Tibial nerve (tissue), 4 donors: ENCODE measurements around the gene UQCRQ. TPM values are rescaled to one million over a fixed set of nuclear protein-coding genes. Genes with fewer than 3 reads are reported as not detected.

ENCODE experiments used
- DNase-seq, 2 donors: peaks; one replicate each; pipeline ENCODE4 v3.0.0-alpha.2; 2019; ENCODE audit warnings: low spot score in 2 of 2
- H3K27ac ChIP-seq, 4 donors: fragments of 200-600 bp; sonication (generic) in 3 of 4; one replicate each; pipeline ENCODE4 v1.5.1; 2017 to 2019; ENCODE audit warnings: mild to moderate bottlenecking in 1 of 4
- H3K27me3 ChIP-seq, 2 donors: fragments of 200-600 bp; sonication (generic) in 1 of 2; one replicate each; pipeline versions ENCODE4 v1.5.1 to v1.6.0; 2017 to 2019
- H3K36me3 ChIP-seq, 3 donors: fragments of 200-600 bp; sonication (generic); one replicate each; pipeline ENCODE4 v1.5.1; 2018 to 2019
- H3K4me1 ChIP-seq, 4 donors: fragments of 200-600 bp; sonication (generic) in 3 of 4; one replicate each; pipeline ENCODE4 v1.5.1; 2017 to 2019
- H3K4me3 ChIP-seq, 4 donors: fragments of 200-600 bp; sonication (generic) in 3 of 4; one replicate each; pipeline ENCODE4 v1.5.1; 2017 to 2019; ENCODE audit warnings: mild to moderate bottlenecking in 1 of 4, moderate library complexity in 1 of 4
- H3K9me3 ChIP-seq, 4 donors: fragments of 200-600 bp; sonication (generic) in 3 of 4; one replicate each; pipeline ENCODE4 v1.5.1; 2017 to 2019
- EP300 ChIP-seq, 2 donors: sonication (generic); formaldehyde crosslinking; IDR thresholded peaks; one replicate each; pipeline ENCODE4 v1.6.1; 2017; ENCODE audit warnings: antibody characterized with exemption in 2 of 2, mild to moderate bottlenecking in 1 of 2
- POLR2A ChIP-seq, 2 donors: fragments of 450-650 bp; IDR thresholded peaks; one replicate each; pipeline ENCODE4 v1.6.1; 2017; ENCODE audit warnings: antibody characterized with exemption in 2 of 2, mild to moderate bottlenecking in 2 of 2, moderate library complexity in 2 of 2
- WGBS, 2 donors: methylation state at CpG; one replicate each; pipeline ENCODE4 v1.1.5; 2018; 5-methylcytosine and 5-hydroxymethylcytosine counted together
- total RNA-seq, 4 donors: library from RNA; depleted of rRNA; stranded (reverse); fragments of >200 nt; gene quantifications; one replicate each; pipeline ENCODE4 v1.1.0, GENCODE V29; 2016
- TF ChIP-seq, protein P1 (sequence below), 5 experiments: fragments of 200-600 bp in 3 of 5; fragments of 450-650 bp in 2 of 5; sonication (generic) in 3 of 5; IDR thresholded peaks; one replicate each; pipeline ENCODE4 v1.5.1; 2016 to 2019; ENCODE audit warnings: antibody characterized with exemption in 5 of 5, mild to moderate bottlenecking in 3 of 5, moderate library complexity in 2 of 5

Gene UQCRQ
- total RNA-seq, 4 donors from 2014 or later, result 69.8 to 143 (median 118) TPM

DNA sequence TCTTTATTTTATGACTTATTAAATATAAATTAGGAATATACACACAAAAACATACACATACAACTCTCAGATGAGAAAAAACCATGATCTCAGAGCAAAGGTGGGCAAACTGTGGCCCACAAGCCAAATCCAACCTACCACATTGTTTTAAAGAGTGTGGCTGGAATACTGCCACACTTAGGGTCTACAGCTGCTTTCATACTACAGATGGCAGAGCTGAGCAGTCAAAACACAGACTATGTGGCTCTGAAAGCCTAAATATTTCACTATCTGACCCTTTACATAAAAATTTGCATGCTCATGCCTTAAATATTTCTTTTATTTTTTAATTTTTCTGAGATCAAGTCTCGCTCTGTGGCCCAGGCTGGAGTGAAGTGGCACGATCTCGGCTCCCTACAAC lies 35.3 kb downstream of the UQCRQ start:
- TF ChIP-seq, protein P1, sequence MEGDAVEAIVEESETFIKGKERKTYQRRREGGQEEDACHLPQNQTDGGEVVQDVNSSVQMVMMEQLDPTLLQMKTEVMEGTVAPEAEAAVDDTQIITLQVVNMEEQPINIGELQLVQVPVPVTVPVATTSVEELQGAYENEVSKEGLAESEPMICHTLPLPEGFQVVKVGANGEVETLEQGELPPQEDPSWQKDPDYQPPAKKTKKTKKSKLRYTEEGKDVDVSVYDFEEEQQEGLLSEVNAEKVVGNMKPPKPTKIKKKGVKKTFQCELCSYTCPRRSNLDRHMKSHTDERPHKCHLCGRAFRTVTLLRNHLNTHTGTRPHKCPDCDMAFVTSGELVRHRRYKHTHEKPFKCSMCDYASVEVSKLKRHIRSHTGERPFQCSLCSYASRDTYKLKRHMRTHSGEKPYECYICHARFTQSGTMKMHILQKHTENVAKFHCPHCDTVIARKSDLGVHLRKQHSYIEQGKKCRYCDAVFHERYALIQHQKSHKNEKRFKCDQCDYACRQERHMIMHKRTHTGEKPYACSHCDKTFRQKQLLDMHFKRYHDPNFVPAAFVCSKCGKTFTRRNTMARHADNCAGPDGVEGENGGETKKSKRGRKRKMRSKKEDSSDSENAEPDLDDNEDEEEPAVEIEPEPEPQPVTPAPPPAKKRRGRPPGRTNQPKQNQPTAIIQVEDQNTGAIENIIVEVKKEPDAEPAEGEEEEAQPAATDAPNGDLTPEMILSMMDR (IDR thresholded peaks at IDR 0.05), result no peak
- no peak for TF ChIP-seq POLR2A (IDR thresholded peaks at IDR 0.05)
- no peak for TF ChIP-seq EP300 (IDR thresholded peaks at IDR 0.05)
- Histone ChIP-seq H3K27ac (no peak overlapping the region), H3K4me1 (no peaks in the 10 kb centered on the region), H3K4me3 (no peak overlapping the region), H3K9me3 (no peaks in the 10 kb centered on the region), H3K36me3 (peaks cover 0 to 30% (median 4%) of the 10 kb centered on the region in 3 donors), H3K27me3 (no peaks in the 10 kb centered on the region)
- no peak for DNase-seq
- 91 to 94% methylated on average over 3 of the region's 3 CpGs for WGBS, 2 donors

DNA sequence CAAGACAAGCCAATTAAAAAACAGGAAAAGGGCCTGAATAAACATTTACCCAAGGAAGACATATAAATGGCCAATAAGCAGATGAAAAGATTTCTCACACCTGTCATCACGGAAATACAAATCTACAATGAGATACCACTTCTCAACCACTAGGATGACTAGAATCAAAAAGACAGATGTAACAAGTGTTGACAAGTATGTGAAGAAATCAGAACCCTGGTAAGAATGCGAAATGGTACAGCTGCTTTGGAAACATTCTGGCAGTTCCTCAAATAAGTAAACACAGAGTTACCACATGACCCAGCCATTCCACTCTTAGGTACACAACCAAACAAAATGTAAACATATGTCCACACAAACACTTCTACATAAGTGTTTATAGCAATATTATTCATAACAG lies 39.5 kb downstream of the UQCRQ start:
- TF ChIP-seq, protein P1 (IDR thresholded peaks at IDR 0.05), result no peak
- TF ChIP-seq EP300 (IDR thresholded peaks at IDR 0.05), result no peak
- no peak for TF ChIP-seq POLR2A (IDR thresholded peaks at IDR 0.05)
- Histone ChIP-seq H3K4me1 (no peaks in the 10 kb centered on the region), H3K27me3 (no peaks in the 10 kb centered on the region), H3K9me3 (no peaks in the 10 kb centered on the region), H3K27ac (no peak overlapping the region), H3K4me3 (no peak overlapping the region), H3K36me3 (peaks cover 0 to 6% (median 0%) of the 10 kb centered on the region in 3 donors)
- no peak for DNase-seq
- 90 to 91% methylated on average over 2 of the region's 2 CpGs for WGBS, 2 donors

DNA sequence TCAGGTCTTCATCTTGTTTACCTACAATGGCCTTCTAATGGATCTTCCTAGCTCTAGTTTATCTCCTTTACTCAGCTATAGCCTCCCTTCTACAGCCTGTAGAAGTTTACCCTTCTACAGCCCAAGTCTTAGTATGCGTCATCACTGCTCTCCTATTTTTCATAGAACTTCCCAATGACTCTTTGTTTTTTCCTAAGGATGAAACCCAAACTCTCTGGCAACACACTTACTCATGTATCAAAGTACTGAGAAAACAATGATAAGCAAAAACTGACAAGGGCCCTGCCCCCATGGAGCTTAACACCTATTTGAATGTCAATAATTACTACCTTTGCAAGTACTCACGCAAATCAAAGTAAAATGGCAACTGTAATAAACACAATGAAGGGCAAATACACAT lies 40.7 kb downstream of the UQCRQ start:
- Histone ChIP-seq H3K9me3 (no peaks in the 10 kb centered on the region), H3K36me3 (peaks cover 0 to 7% (median 0%) of the 10 kb centered on the region in 3 donors), H3K4me1 (no peaks in the 10 kb centered on the region), H3K27me3 (no peaks in the 10 kb centered on the region), H3K4me3 (no peak overlapping the region), H3K27ac (no peak overlapping the region)
- DNase-seq, result no peak
- TF ChIP-seq, protein P1 (IDR thresholded peaks at IDR 0.05), result no peak
- TF ChIP-seq POLR2A (IDR thresholded peaks at IDR 0.05), result no peak
- no peak for TF ChIP-seq EP300 (IDR thresholded peaks at IDR 0.05)
- WGBS, 2 donors, result 94 to 99% methylated on average over 2 of the region's 2 CpGs

DNA sequence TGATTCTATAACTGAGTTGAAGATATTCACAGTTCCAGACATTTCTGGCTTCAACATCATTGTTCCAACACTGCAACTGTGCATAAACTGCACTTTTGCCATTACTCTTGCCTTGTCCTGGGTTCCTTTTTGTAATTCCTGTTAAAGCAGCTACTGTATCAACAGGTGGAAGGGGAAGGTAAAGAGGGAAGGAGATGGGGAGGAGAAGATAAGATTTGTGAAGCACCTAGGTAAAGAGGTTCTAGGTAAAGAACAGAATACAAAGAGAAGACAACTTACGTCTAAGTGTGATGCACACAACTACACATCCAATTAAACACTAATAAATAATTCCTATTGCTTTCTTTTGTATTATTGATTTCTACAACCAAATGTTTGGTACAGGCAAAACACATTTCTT lies 43.3 kb downstream of the UQCRQ start:
- WGBS, 2 donors, result 83 to 92% methylated on average over 1 of the region's 1 CpG
- H3K4me1 ChIP-seq, result no peaks in the 10 kb centered on the region
- no peak for DNase-seq
- H3K27ac ChIP-seq, result no peak overlapping the region
- no peak overlapping the region for H3K4me3 ChIP-seq
- H3K9me3 ChIP-seq, result no peaks in the 10 kb centered on the region
- H3K27me3 ChIP-seq, result no peaks in the 10 kb centered on the region
- H3K36me3 ChIP-seq, result peaks cover 0 to 25% (median 0%) of the 10 kb centered on the region in 3 donors
- TF ChIP-seq POLR2A (IDR thresholded peaks at IDR 0.05) (no peak), EP300 (IDR thresholded peaks at IDR 0.05) (no peak)
- TF ChIP-seq, protein P1 (IDR thresholded peaks at IDR 0.05), result no peak

DNA sequence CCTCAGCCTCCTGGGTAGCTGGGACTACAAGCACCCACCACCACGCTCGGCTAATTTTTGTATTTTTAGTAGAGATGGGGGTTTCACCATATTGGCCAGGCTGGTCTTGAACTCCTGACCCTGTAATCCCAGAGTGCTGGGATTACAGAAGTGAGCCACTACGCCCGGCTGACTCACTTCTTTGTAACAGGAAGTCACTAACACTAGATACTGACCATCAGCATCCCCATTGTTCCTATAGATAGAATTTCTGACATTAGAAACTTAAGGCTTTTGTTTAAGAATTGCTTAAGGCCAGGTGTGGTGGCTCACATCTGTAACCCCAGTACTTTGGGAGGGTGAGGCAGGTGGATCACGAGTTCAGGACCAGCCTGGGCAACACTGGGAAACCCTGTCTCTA lies 49.2 kb downstream of the UQCRQ start:
- WGBS, 2 donors, result 84 to 96% methylated on average over 5 of the region's 5 CpGs
- TF ChIP-seq, protein P1 (IDR thresholded peaks at IDR 0.05), result no peak
- no peak for TF ChIP-seq POLR2A (IDR thresholded peaks at IDR 0.05)
- no peak for TF ChIP-seq EP300 (IDR thresholded peaks at IDR 0.05)
- Histone ChIP-seq H3K27me3 (no peaks in the 10 kb centered on the region), H3K36me3 (peaks cover 0 to 49% (median 0%) of the 10 kb centered on the region in 3 donors), H3K9me3 (no peaks in the 10 kb centered on the region), H3K4me3 (no peak overlapping the region), H3K27ac (no peak overlapping the region), H3K4me1 (no peaks in the 10 kb centered on the region)
- DNase-seq, result no peak
